ENCODE data around the gene PCDHGB3. TPM values are rescaled to one million over a fixed set of nuclear protein-coding genes. Genes with fewer than 3 reads are reported as not detected.

Gene PCDHGB3
- total RNA-seq (10 to 100 TPM in 3 of 10 donors, 1 to 10 TPM in 7; 7.0 to 14.0 (median 9.3) TPM), polyA plus RNA-seq (1 to 10 TPM in 1 of 2 donors, under 1 TPM in 1; 0.39 to 5.1 TPM)
- long read RNA-seq, donor 1, result 0 reads
- long read RNA-seq, donor 2, result 0 reads
- long read RNA-seq, donor 3, result 0 reads

DNA sequence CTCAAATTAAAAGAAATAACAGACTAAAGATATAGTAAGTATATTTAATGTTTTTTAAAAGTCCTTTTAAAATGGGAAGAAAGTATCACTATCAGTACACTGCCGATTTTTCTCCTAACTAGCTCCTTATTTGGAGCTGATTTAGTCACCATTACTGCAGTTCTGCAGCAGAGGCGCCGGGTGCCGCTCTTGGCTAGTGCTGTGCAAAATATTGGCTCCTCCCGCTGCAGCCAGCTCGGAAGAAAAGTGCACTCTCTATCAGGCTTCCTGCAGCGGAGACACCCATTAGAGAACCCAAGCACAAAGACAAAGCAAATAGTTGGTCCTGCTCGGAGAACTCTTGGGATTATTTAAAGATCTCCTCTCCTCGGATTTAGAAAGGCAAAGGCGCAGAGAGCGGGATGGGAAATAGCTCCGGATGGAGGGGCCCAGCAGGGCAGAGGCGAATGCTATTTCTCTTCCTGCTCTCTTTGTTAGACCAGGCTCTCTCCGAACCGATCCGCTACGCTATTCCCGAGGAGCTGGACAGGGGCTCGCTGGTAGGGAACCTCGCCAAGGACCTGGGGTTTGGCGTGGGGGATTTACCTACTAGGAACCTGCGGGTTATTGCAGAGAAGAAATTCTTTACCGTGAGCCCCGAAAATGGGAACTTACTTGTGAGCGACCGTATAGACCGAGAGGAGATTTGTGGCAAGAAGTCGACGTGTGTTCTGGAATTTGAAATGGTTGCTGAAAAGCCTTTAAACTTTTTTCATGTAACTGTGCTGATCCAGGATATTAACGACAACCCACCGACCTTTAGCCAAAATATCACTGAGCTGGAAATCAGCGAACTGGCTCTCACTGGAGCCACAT lies at the start of gene PCDHGB3:
TSS of gene PCDHGB3 (plus strand) at position 249 of the 855 bp plus-strand sequence. CDS start at position 402, 153 bp downstream.
- Histone ChIP-seq H3K36me3 (peaks cover 0 to 36% (median 0%) of the 10 kb centered on the region in 9 donors), H3K9me3 (peaks cover 0 to 100% (median 55%) of the 10 kb centered on the region in 11 donors), H3K4me1 (peaks cover 0 to 39% (median 0%) of the 10 kb centered on the region in 9 donors), H3K27ac (peak within 1 kb of the TSS in 4 of 10 donors; percentile 21 to 57 (median 44)), H3K27me3 (peaks cover 0 to 81% (median 0%) of the 10 kb centered on the region in 7 donors), H3K4me3 (peak within 1 kb of the TSS in 7 of 10 donors; percentile 6 to 43 (median 37))
- ATAC-seq (peak; percentile 80 to 94 (median 88)), DNase-seq (no peak)
- intact Hi-C loops (cut with DNase I), result loop anchor here in 1 of 10 donors (2.0 kb wide), 1 partner anchor 27 kb away; the partner anchor contains the start of gene PCDHGA3
- TF ChIP-seq, protein P1, sequence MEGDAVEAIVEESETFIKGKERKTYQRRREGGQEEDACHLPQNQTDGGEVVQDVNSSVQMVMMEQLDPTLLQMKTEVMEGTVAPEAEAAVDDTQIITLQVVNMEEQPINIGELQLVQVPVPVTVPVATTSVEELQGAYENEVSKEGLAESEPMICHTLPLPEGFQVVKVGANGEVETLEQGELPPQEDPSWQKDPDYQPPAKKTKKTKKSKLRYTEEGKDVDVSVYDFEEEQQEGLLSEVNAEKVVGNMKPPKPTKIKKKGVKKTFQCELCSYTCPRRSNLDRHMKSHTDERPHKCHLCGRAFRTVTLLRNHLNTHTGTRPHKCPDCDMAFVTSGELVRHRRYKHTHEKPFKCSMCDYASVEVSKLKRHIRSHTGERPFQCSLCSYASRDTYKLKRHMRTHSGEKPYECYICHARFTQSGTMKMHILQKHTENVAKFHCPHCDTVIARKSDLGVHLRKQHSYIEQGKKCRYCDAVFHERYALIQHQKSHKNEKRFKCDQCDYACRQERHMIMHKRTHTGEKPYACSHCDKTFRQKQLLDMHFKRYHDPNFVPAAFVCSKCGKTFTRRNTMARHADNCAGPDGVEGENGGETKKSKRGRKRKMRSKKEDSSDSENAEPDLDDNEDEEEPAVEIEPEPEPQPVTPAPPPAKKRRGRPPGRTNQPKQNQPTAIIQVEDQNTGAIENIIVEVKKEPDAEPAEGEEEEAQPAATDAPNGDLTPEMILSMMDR (IDR thresholded peaks at IDR 0.05), result peak in 7 of 9 donors; percentile 31 to 62 (median 43)
- WGBS, 2 donors, result 19 to 24% methylated on average over 32 of the region's 32 CpGs

DNA sequence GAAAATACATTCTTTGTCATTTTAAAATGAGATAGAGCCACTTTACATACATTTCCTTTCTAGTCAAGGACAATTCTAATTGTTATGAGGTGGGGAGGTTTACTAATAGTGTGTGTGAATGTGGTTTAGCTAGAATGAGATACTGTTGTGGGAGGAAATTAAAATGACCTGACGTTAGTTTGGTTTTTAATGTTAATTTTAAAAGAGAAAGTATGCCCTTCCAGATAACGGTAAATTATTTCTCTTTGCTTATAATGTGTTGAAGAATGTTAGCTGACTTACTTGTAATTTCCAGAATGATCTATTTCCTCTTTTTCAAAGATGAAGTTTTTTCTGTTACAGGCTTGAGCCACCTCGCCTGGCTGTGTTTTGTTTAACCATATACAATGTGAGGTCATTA lies 47.8 kb upstream of the PCDHGB3 start:
- intact Hi-C loops (cut with DNase I), result loop anchor here in 5 of 10 donors (5.0 to 10.0 kb wide), 5 partner anchors 77 to 920 kb away; partner anchors contain the start of genes ANKHD1 (in 1 of the 5), PCDHB12 (in 1 of the 5) and PCDHB15 (in 1 of the 5)
- DNase-seq, result no peak
- H3K9me3 ChIP-seq, result peaks cover 0 to 75% (median 33%) of the 10 kb centered on the region in 11 donors

DNA sequence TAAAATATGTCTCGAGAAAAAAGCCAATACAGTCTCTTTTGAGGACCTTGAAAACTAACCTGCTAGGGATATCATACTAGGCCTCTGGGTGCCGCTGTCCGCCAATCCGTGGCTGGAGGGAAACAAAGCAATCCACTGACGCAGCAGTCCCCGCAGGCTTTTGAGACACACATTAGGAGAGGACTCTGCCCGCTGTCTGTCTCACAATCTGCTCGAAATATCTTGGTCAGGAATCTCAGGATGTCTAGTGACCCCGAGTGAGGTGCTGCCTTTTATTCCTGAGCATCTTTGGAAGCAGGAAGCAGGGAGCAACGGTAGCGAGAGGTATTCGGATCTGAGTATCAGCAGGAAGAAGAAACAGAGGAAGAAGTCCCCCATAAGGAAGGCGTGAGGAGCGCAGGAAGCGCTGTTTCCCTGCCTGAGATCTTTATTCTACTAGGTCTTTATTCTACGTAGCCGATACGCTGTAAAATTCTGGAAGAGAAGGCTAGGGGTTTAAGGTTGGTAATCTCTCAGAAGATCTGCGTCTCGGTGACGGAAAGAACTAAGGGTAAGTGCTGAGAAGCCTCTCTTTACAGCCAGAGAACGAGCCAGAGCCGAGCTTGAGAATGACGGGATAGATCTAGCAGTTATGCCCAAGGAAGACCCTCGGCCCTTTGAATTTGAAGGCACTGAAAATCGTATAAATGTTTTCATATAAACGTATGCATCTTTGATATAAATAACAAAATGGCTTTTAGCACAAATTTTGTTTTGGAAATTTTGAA lies 43.8 kb upstream of the PCDHGB3 start:
- DNase-seq (peak; percentile 70 to 75), ATAC-seq (peak; percentile 76 to 96 (median 88))
- Histone ChIP-seq H3K9me3 (peaks cover 0 to 78% (median 5%) of the 10 kb centered on the region in 11 donors), H3K36me3 (peaks cover 0 to 5% (median 0%) of the 10 kb centered on the region in 9 donors), H3K27ac (peak overlapping the region; percentile 5 to 83 (median 77)), H3K4me1 (peaks cover 0 to 19% (median 0%) of the 10 kb centered on the region in 9 donors), H3K4me3 (peak overlapping the region; percentile 29 to 63 (median 50)), H3K27me3 (peaks cover 0 to 15% (median 0%) of the 10 kb centered on the region in 7 donors)
- intact Hi-C loops (cut with DNase I), result loop anchor here in 5 of 10 donors (5.0 to 10.0 kb wide), 4 partner anchors 81 to 239 kb away; partner anchors contain the start of genes PCDHB12 (in 1 of the 5) and PCDHB15 (in 1 of the 5)
- 5 to 7% methylated on average over 27 of the region's 27 CpGs for WGBS, 2 donors
- TF ChIP-seq, protein P1 (IDR thresholded peaks at IDR 0.05), result peak; percentile 38 to 73 (median 58)

More for the DNA sequence above, 47.8 kb upstream of the PCDHGB3 start:
- H3K27me3 ChIP-seq, result peaks cover 0 to 4% (median 0%) of the 10 kb centered on the region in 7 donors
- no peak overlapping the region for H3K4me3 ChIP-seq
- H3K27ac ChIP-seq, result no peak overlapping the region
- ATAC-seq, result no peak
- H3K4me1 ChIP-seq, result peaks cover 0 to 31% (median 13%) of the 10 kb centered on the region in 9 donors
- TF ChIP-seq, protein P1 (IDR thresholded peaks at IDR 0.05), result no peak
- peaks cover 0 to 31% (median 21%) of the 10 kb centered on the region in 9 donors for H3K36me3 ChIP-seq
- 86 to 95% methylated on average over 3 of the region's 3 CpGs for WGBS, 2 donors

All from heart right ventricle (tissue), 16 donors.